Common myeloid progenitor, CD34-positive (primary cell): ENCODE results near the gene ANKRD6.

Experiments
- CTCF ChIA-PET: fragments of 350-600 bp; sonication (Branson Sonifier 250); formaldehyde crosslinking; loops from one replicate; lab custom pipeline; 2021; ENCODE audit warnings: antibody characterized with exemption; lab: Charles Lee
- POLR2A ChIA-PET: fragments of 350-600 bp; sonication (Branson Sonifier 250); formaldehyde crosslinking; loops from one replicate; lab custom pipeline; 2021; ENCODE audit warnings: antibody characterized with exemption; lab: Charles Lee
- DNase-seq, 3 donors: peaks; one replicate each; pipeline versions ENCODE4 v3.0.0 to v3.0.0-alpha.2; 2013
- H3K27ac ChIP-seq, 2 experiments: 1 replicate in 1 of 2; 2 replicates in 1 of 2; pipeline ENCODE4 v1.7.0; 2013; ENCODE audit warnings: inconsistent platforms in 2 of 2, low read length in 2 of 2, mild to moderate bottlenecking in 2 of 2, low read depth in 1 of 2, moderate library complexity in 1 of 2; ENCODE audit not compliant: severe bottlenecking in 2 of 2, insufficient read depth in 1 of 2, poor library complexity in 1 of 2
- H3K27me3 ChIP-seq, 5 experiments: replicated peaks in 2 of 5; 1 replicate in 3 of 5; 2 replicates in 2 of 5; pipeline versions ENCODE4 v1.6.1 to v1.7.0; 2013; ENCODE audit warnings: low read length in 4 of 5, mild to moderate bottlenecking in 2 of 5, moderate library complexity in 2 of 5, inconsistent platforms in 1 of 5; ENCODE audit not compliant: insufficient read depth in 5 of 5, control insufficient read depth in 4 of 5
- H3K36me3 ChIP-seq, 4 experiments: 1 replicate in 2 of 4; 2 replicates in 2 of 4; pipeline versions ENCODE4 v1.6.1 to v1.7.0; 2013; ENCODE audit warnings: low read length in 3 of 4, control low read depth in 1 of 4, mild to moderate bottlenecking in 1 of 4; ENCODE audit not compliant: control insufficient read depth in 4 of 4, insufficient read depth in 4 of 4
- H3K4me1 ChIP-seq, 4 experiments: 1 replicate in 3 of 4; 2 replicates in 1 of 4; pipeline versions ENCODE4 v1.6.1 to v1.7.1; 2013; ENCODE audit warnings: low read length in 3 of 4, mild to moderate bottlenecking in 3 of 4, control low read depth in 1 of 4, inconsistent platforms in 1 of 4, moderate library complexity in 1 of 4; ENCODE audit not compliant: control insufficient read depth in 4 of 4, insufficient read depth in 4 of 4; ENCODE audit errors: control extremely low read depth in 1 of 4
- H3K4me3 ChIP-seq, 7 experiments: 1 replicate in 4 of 7; 2 replicates in 3 of 7; pipeline versions ENCODE4 v1.5.1 to v1.7.0; 2013; ENCODE audit warnings: mild to moderate bottlenecking in 7 of 7, low read length in 6 of 7, moderate library complexity in 6 of 7, inconsistent platforms in 2 of 7, low read depth in 2 of 7, control low read depth in 1 of 7; ENCODE audit not compliant: insufficient read depth in 4 of 7, control insufficient read depth in 1 of 7; ENCODE audit errors: extremely low read depth in 1 of 7
- H3K9me3 ChIP-seq, 5 experiments: 1 replicate in 4 of 5; 2 replicates in 1 of 5; pipeline versions ENCODE4 v1.6.1 to v1.7.1; 2013; ENCODE audit warnings: low read length in 4 of 5, mild to moderate bottlenecking in 2 of 5, inconsistent platforms in 1 of 5, low read depth in 1 of 5, moderate library complexity in 1 of 5; ENCODE audit not compliant: control insufficient read depth in 4 of 5, insufficient read depth in 2 of 5; ENCODE audit errors: control extremely low read depth in 1 of 5
- WGBS: methylation state at CpG from one replicate; pipeline ENCODE4 v1.1.5; 2013; ENCODE audit not compliant: insufficient coverage; 5-methylcytosine and 5-hydroxymethylcytosine counted together

Gene ANKRD6

DNA sequence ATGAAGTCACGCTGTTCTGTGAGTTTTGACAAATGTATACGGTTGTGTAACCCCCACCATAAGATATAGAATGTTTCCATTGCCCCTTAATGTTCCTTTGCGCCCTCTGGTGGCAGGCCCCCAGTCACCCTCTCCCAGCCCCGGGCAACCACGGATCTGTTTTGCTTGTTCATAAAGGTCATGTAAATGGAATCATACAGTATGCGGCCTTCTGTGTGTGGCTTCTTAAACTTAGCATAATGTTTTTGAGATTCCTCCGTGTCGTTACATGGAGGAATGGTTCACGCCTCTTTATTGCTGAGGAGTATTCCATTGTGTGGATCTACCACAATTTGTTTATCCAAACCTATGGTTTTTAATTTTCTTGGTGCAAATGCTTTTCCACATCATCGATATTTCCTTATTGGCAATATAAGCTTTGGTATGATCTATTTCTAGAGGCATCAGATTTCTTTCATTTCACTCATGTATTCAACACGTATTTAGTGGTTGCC, 177.2 kb downstream of the ANKRD6 start:
- H3K9me3 ChIP-seq, result no peaks in the 10 kb centered on the region
- POLR2A ChIA-PET, result interaction anchor here (0.7 kb wide), 1 partner anchor 524 kb away, joined by 3 read pairs; no protein-coding TSS in a partner anchor
- CTCF ChIA-PET, result interaction anchor here (0.6 to 6.3 kb wide), 19 partner anchors 11 to 1136 kb away, joined by 3 to 58 read pairs (median 3); partner anchors contain the start of gene ANKRD6
- peak; percentile 65 to 82 (median 76) for DNase-seq
- H3K27me3 ChIP-seq, result no peaks in the 10 kb centered on the region
- H3K36me3 ChIP-seq, result peaks cover 0 to 2% (median 0%) of the 10 kb centered on the region in 4 experiments
- 80% methylated on average over 3 of the region's 11 CpGs for WGBS
- peaks cover 0 to 10% (median 0%) of the 10 kb centered on the region in 4 experiments for H3K4me1 ChIP-seq
- no peak overlapping the region for H3K4me3 ChIP-seq
- H3K27ac ChIP-seq, result no peak overlapping the region

DNA sequence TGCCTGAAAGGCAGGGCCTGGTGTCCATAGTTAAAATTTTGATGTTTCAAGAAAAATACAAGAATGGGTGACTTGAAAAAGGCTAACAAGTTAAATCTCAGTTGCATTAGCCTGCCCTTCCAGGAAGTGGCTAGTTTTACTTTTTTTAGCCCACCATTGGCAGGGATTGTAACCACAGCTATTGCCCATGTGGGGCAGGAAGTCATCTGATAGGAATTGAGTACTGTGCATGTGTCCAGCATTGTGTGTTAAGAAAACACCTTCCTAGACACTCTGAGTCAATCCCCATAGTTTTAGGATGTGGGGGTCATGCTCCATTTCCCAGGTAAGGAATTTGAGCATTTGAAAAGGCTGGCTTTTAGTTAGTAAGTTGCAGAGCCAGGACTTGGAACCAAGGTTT, 178.7 kb downstream of the ANKRD6 start:
- DNase-seq, result peak in 1 of 3 donors; percentile 4
- H3K9me3 ChIP-seq, result no peaks in the 10 kb centered on the region
- peaks cover 0 to 2% (median under 1%) of the 10 kb centered on the region in 4 experiments for H3K36me3 ChIP-seq
- no peaks in the 10 kb centered on the region for H3K27me3 ChIP-seq
- no peak overlapping the region for H3K4me3 ChIP-seq
- CTCF ChIA-PET, result interaction anchor here (1.4 to 6.3 kb wide), 3 partner anchors 178 to 245 kb away, joined by 4 to 58 read pairs (median 5); partner anchors contain the start of gene ANKRD6
- H3K27ac ChIP-seq, result no peak overlapping the region
- H3K4me1 ChIP-seq, result peaks cover 0 to 10% (median 0%) of the 10 kb centered on the region in 4 experiments
- POLR2A ChIA-PET, result no interaction called here

DNA sequence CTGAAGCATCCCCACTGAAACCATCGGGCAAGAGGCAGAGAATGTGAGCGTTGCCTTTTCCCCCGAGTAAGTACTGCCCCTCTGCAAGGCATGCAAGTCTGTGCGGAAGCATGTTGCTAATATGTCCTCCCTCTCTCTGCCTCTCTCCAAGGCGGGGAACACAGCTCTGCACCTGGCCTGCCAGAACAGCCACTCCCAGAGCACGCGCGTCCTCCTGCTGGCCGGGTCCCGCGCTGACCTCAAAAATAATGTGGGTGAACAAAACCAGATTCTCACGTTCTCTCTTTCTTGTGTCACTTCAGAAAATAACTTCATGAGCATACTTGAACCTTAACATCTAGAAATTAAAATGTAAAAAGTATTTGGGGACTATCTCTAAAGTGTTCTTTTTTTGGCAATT, 179.2 kb downstream of the ANKRD6 start:
- Histone ChIP-seq H3K27ac (no peak overlapping the region), H3K4me3 (no peak overlapping the region), H3K36me3 (peaks cover 0 to 2% (median under 1%) of the 10 kb centered on the region in 4 experiments), H3K4me1 (peaks cover 0 to 10% (median 0%) of the 10 kb centered on the region in 4 experiments), H3K27me3 (no peaks in the 10 kb centered on the region), H3K9me3 (no peaks in the 10 kb centered on the region)
- DNase-seq, result peak in 1 of 3 donors; percentile 5
- ChIA-PET CTCF (interaction anchor here (0.6 to 6.3 kb wide), 6 partner anchors 13 to 244 kb away, joined by 3 to 58 read pairs (median 4); partner anchors contain the start of gene ANKRD6), POLR2A (no interaction called here)
- WGBS, result 85% methylated on average over 4 of the region's 12 CpGs

DNA sequence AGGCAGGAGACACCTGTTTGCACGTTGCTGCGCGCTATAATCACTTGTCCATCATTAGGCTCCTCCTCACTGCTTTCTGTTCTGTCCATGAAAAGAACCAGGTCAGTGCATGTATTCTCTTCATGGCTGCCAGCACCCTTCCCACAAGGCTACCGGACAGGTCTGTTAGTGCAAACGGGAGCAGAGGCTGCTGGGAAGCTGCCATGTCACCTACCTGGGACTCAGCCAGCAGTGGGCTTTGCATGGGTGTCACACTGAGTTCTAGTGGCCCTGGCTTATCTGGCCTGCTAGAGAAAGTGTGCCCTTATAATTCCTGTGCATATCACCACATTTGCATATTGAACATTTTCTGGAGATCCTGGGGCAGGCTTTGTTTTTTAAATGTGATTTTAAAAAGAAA, 180.8 kb downstream of the ANKRD6 start:
- CTCF ChIA-PET, result interaction anchor here (1.3 to 1.7 kb wide), 4 partner anchors 14 to 245 kb away, joined by 3 to 6 read pairs (median 4); no protein-coding TSS in a partner anchor

DNA sequence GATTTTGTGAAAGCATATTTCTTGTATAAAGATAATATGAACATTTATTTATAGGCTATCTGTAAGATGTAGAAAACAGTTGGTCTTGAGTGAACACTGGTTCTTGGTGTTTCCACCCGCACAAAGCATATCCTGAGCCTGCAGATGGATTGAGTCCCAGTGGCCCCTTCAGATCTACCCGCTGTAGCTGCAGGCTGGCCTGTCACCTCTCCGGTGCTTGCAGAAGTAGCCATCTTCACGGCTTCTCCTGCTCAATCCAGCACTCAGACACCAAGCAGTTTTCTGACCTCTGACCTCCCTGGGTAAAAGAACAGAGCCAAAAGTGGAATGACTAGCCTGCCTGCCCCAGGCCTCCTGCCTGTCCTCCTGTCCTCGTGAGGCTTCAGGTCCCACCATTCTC, 182.9 kb downstream of the ANKRD6 start:
- Histone ChIP-seq H3K4me3 (no peak overlapping the region), H3K36me3 (peaks cover 0 to 4% (median 2%) of the 10 kb centered on the region in 4 experiments), H3K27ac (no peak overlapping the region), H3K9me3 (no peaks in the 10 kb centered on the region), H3K4me1 (peaks cover 0 to 10% (median 0%) of the 10 kb centered on the region in 4 experiments), H3K27me3 (no peaks in the 10 kb centered on the region)
- DNase-seq, result no peak
- 100% methylated on average over 3 of the region's 5 CpGs for WGBS
- ChIA-PET CTCF (interaction anchor here (1.8 kb wide), 1 partner anchor 17 kb away, joined by 6 read pairs; no protein-coding TSS in a partner anchor), POLR2A (no interaction called here)

More for the DNA sequence above, 180.8 kb downstream of the ANKRD6 start:
- peaks cover 0 to 10% (median 0%) of the 10 kb centered on the region in 4 experiments for H3K4me1 ChIP-seq
- no peaks in the 10 kb centered on the region for H3K27me3 ChIP-seq
- H3K36me3 ChIP-seq, result peaks cover 0 to 4% (median 2%) of the 10 kb centered on the region in 4 experiments
- no peak overlapping the region for H3K27ac ChIP-seq
- WGBS, result 95% methylated on average over 5 of the region's 5 CpGs
- no peak overlapping the region for H3K4me3 ChIP-seq
- POLR2A ChIA-PET, result no interaction called here
- no peaks in the 10 kb centered on the region for H3K9me3 ChIP-seq
- no peak for DNase-seq

DNA sequence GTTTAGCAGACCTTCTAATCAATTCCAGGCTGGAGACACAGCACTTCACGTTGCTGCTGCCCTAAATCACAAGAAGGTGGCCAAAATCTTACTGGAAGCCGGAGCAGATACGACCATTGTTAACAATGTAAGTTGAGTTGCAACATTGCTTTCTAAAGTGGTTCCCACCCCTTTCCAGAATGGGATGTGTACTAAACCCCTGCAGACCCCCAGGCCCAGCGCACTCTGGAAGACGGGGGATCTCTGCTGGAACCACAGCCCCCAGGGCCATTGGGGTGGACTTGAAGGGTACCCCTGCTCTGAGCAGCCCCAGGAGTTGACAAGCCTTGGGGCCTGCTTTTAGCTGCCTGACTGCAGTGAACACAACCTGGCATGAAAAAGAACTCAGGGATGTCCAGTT, 183.6 kb downstream of the ANKRD6 start:
- ChIA-PET POLR2A (no interaction called here), CTCF (interaction anchor here (0.8 to 2.0 kb wide), 4 partner anchors 8 to 185 kb away, joined by 3 to 9 read pairs (median 6); no protein-coding TSS in a partner anchor)

DNA sequence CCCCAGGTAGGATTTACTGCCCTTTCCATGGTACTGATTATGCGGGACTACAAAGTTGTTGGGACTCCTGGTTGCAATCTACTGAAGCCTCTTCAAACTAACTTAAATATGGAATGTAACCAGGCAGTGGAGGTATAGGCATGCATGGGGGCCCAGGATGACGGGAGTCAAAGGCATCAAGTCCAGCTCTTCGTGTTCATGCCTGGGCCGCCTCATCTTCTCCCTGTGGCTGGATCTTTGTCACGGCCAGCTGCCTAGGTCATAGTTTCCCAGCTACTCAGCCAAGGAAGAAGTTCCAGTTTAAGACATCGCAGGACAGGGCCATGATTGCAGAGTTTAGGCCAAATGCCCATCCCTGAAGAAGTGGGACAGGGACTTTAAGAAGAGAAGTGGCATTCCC, 185.1 kb downstream of the ANKRD6 start:
- no peak for DNase-seq
- CTCF ChIA-PET, result interaction anchor here (1.6 to 2.0 kb wide), 3 partner anchors 9 to 187 kb away, joined by 4 to 9 read pairs (median 8); no protein-coding TSS in a partner anchor
- Histone ChIP-seq H3K27ac (no peak overlapping the region), H3K4me3 (no peak overlapping the region), H3K9me3 (no peaks in the 10 kb centered on the region), H3K27me3 (no peaks in the 10 kb centered on the region), H3K36me3 (peaks cover 0 to 4% (median 2%) of the 10 kb centered on the region in 4 experiments), H3K4me1 (no peaks in the 10 kb centered on the region)
- POLR2A ChIA-PET, result no interaction called here
- WGBS, result 98% methylated on average over 5 of the region's 6 CpGs

More for the DNA sequence above, 183.6 kb downstream of the ANKRD6 start:
- no peaks in the 10 kb centered on the region for H3K9me3 ChIP-seq
- H3K4me3 ChIP-seq, result no peak overlapping the region
- peaks cover 0 to 7% (median 0%) of the 10 kb centered on the region in 4 experiments for H3K4me1 ChIP-seq
- no peak overlapping the region for H3K27ac ChIP-seq
- no peak for DNase-seq
- H3K27me3 ChIP-seq, result no peaks in the 10 kb centered on the region
- H3K36me3 ChIP-seq, result peaks cover 0 to 4% (median 2%) of the 10 kb centered on the region in 4 experiments
- 95% methylated on average over 5 of the region's 5 CpGs for WGBS
